HL-60/S4 treated with phorbol 12-myristate 13-acetate at 8.2 ng/mL for 4 days and 3 days (cell line): ENCODE results near the gene LRRC8A.
"Not testable (repeated sequence)": the region's sequence is repeated elsewhere in the genome, so short reads cannot be mapped to it uniquely, and the experiment has no call there.

Source experiments
- in situ Hi-C: fragments of 300-500 bp; cut with MboI; formaldehyde crosslinking; loops from 2 replicates; pipeline ENCODE4 v1.15.0; 2022; ENCODE audit warnings: low sequenced_read_pairs

LRRC8A gene

GRCh38 chr9:128946571-128947276 lies 64.8 kb downstream of the LRRC8A start:
- in situ Hi-C loops = no loop called here

- in situ Hi-C loops = no loop called here
Observed at GRCh38 chr9:128947277-128947526, 65.3 kb downstream of the LRRC8A start.

- in situ Hi-C loops = no loop called here
Observed at GRCh38 chr9:128947527-128948301, 65.8 kb downstream of the LRRC8A start, which contains the start of the genes DOLK and NUP188. Gene DOLK, minus strand, starts transcription at chr9:128947603. Its CDS starts 300 bp downstream, at chr9:128947303. Gene NUP188, plus strand, starts transcription at chr9:128947699. Its CDS starts 21 bp downstream, at chr9:128947720.

GRCh38 chr9:128961403-128961802 lies 79.5 kb downstream of the LRRC8A start:
- in situ Hi-C loops = not testable (repeated sequence)
